Tibial nerve (tissue), 3 donors: ENCODE data around the gene IPO4.

ENCODE experiments used
- POLR2A ChIP-seq, 2 donors: fragments of 450-650 bp; IDR thresholded peaks; one replicate each; pipeline ENCODE4 v1.6.1; 2017; ENCODE audit warnings: antibody characterized with exemption in 2 of 2, mild to moderate bottlenecking in 2 of 2, moderate library complexity in 2 of 2
- TF ChIP-seq, protein P1 (sequence below), 5 experiments: fragments of 200-600 bp in 3 of 5; fragments of 450-650 bp in 2 of 5; sonication (generic) in 3 of 5; IDR thresholded peaks; one replicate each; pipeline ENCODE4 v1.5.1; 2016 to 2019; ENCODE audit warnings: antibody characterized with exemption in 5 of 5, mild to moderate bottlenecking in 3 of 5, moderate library complexity in 2 of 5

DNA sequence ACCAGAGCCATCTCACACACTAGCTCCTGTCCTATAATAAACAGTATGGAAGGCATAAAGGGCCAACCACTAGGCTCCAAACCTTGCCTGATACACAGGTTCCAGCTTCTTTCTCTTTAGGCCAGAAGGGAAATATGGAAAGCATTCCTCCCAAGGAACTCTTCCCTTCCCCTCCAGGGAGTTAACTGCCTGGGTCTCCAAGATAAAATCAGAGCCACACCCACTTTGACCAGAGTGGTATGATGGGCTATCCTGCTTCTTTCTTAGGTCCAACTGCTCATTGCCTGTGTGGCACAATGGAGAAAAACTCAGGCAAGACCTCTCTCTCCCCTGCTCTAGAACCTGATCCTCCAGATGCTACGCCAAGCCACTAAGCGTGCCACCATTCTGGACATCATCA, 19.0 kb upstream of the IPO4 start:
- TF ChIP-seq, protein P1, sequence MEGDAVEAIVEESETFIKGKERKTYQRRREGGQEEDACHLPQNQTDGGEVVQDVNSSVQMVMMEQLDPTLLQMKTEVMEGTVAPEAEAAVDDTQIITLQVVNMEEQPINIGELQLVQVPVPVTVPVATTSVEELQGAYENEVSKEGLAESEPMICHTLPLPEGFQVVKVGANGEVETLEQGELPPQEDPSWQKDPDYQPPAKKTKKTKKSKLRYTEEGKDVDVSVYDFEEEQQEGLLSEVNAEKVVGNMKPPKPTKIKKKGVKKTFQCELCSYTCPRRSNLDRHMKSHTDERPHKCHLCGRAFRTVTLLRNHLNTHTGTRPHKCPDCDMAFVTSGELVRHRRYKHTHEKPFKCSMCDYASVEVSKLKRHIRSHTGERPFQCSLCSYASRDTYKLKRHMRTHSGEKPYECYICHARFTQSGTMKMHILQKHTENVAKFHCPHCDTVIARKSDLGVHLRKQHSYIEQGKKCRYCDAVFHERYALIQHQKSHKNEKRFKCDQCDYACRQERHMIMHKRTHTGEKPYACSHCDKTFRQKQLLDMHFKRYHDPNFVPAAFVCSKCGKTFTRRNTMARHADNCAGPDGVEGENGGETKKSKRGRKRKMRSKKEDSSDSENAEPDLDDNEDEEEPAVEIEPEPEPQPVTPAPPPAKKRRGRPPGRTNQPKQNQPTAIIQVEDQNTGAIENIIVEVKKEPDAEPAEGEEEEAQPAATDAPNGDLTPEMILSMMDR (IDR thresholded peaks at IDR 0.05), result no peak
- TF ChIP-seq POLR2A (IDR thresholded peaks at IDR 0.05), result no peak
